Subcutaneous abdominal adipose tissue (tissue), 5 donors: Measurements from ENCODE around the gene TTC8.

ENCODE experiments used
- H3K27ac ChIP-seq: one replicate; pipeline ENCODE4 v1.7.0; 2013; ENCODE audit warnings: low read depth, mild to moderate bottlenecking, inconsistent platforms, low read length, moderate library complexity
- H3K27me3 ChIP-seq, 5 donors: one replicate each; pipeline ENCODE4 v1.7.0; 2013; ENCODE audit warnings: low read length in 5 of 5, inconsistent platforms in 1 of 5; ENCODE audit not compliant: control insufficient read depth in 5 of 5, insufficient read depth in 4 of 5
- H3K36me3 ChIP-seq, 5 donors: one replicate each; pipeline ENCODE4 v1.7.0; 2013; ENCODE audit warnings: low read length in 5 of 5; ENCODE audit not compliant: control insufficient read depth in 5 of 5, insufficient read depth in 5 of 5
- H3K4me1 ChIP-seq, 5 donors: one replicate each; pipeline ENCODE4 v1.7.0; 2013; ENCODE audit warnings: low read length in 5 of 5, mild to moderate bottlenecking in 3 of 5, moderate library complexity in 1 of 5; ENCODE audit not compliant: control insufficient read depth in 5 of 5, insufficient read depth in 5 of 5
- H3K4me3 ChIP-seq, 5 donors: one replicate each; pipeline ENCODE4 v1.7.0; 2013; ENCODE audit warnings: low read length in 5 of 5, low read depth in 1 of 5
- H3K9ac ChIP-seq, 5 donors: one replicate each; pipeline ENCODE4 v1.7.0; 2013; ENCODE audit warnings: low read length in 5 of 5, mild to moderate bottlenecking in 4 of 5, moderate library complexity in 3 of 5
- H3K9me3 ChIP-seq, 5 donors: one replicate each; pipeline ENCODE4 v1.7.0; 2013; ENCODE audit warnings: low read length in 5 of 5; ENCODE audit not compliant: control insufficient read depth in 5 of 5
- donor health status: healthy.
- donor health status: healthy.
- donor health status: healthy.
- donor health status: healthy.
- donor health status: healthy.

The TTC8 gene

DNA sequence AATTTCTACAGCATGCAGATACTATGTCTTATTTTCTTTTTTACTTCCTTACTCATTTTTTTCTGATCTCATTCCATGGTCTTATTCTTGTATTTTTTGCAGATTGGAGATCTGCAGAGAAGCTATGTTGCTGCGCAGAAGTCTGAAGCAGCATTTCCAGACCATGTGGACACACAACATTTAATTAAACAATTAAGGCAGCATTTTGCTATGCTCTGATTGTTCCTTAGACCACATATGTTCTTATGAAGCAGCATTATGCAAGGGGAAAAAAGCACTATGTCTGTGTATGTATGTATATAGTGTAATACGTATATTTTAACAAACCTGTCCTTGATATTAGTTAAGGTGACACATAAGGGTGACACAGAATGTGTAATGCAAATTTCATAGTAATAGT, 52.7 kb downstream of the TTC8 start:
- Histone ChIP-seq H3K27ac (no peak overlapping the region), H3K36me3 (peaks cover 12 to 27% (median 19%) of the 10 kb centered on the region in 5 donors), H3K27me3 (no peaks in the 10 kb centered on the region), H3K9ac (no peak overlapping the region), H3K9me3 (peaks cover 0 to 3% (median 3%) of the 10 kb centered on the region in 5 donors), H3K4me3 (no peak overlapping the region), H3K4me1 (no peaks in the 10 kb centered on the region)

DNA sequence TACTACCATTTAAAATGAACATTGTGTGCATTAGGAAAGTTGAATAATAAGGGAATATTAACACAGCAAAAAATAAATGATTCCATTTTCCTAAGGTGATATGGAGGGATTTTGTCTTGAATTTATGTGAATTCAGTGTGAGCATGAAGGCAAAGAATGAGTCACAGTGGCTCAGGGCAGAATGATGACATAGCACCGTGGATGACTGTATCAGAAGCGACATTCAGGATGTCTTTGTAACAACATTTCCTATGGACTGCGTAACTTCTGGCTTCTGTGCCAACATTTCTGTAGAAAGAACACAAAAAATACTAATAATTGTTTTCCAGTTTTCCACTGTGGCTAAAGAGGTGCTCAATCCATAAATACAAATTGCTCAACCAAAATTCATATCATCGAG, 54.6 kb downstream of the TTC8 start:
- Histone ChIP-seq H3K4me3 (no peak overlapping the region), H3K9me3 (peaks cover 0 to 5% (median 3%) of the 10 kb centered on the region in 5 donors), H3K9ac (no peak overlapping the region), H3K27me3 (no peaks in the 10 kb centered on the region), H3K27ac (no peak overlapping the region), H3K36me3 (peaks cover 0 to 27% (median 12%) of the 10 kb centered on the region in 5 donors), H3K4me1 (no peaks in the 10 kb centered on the region)

DNA sequence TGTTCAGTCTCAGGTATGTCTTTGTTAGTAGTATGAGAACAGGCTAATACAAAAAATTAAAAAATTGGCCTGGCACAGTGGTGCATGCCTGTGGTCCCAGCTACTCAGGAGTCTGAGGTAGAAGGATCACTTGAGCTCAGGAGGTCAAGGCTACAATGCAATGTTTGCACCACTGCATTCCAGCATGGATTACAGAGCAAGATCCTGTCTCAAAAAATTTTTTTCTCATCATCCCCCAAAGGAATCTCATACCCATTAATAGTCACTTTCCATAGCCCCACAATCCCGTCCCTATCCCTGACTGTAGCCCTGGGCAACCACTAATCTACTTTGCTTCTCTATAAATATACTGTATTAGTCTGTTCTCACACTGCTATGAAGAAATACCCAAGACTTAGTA, 57.8 kb downstream of the TTC8 start:
- no peaks in the 10 kb centered on the region for H3K27me3 ChIP-seq
- H3K27ac ChIP-seq = no peak overlapping the region
- H3K4me1 ChIP-seq = no peaks in the 10 kb centered on the region
- peaks cover 0 to 5% (median 3%) of the 10 kb centered on the region in 5 donors for H3K9me3 ChIP-seq
- H3K9ac ChIP-seq = no peak overlapping the region
- H3K36me3 ChIP-seq = peaks cover 0 to 17% (median 10%) of the 10 kb centered on the region in 5 donors
- no peak overlapping the region for H3K4me3 ChIP-seq

DNA sequence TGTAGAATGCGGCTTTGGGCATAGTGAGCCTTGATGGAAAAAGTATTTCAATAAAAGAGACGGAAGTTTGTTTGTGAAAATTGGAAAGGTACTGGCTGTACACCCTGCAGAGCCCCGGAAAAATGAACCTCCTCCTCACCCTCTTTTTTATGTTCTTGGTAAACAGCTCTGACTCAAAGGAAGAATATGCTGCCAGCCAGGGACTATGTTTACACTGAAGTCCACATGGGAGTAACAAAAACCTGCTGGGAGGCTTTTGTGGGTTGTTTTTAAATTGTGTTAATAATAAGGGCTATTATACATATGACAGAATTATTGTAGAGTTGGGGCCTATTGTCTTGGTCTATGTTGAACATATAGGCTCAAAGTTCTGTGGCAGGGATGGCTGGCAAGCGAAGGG, 70.7 kb downstream of the TTC8 start:
- H3K9me3 ChIP-seq = peaks cover 0 to 3% (median 0%) of the 10 kb centered on the region in 5 donors
- peaks cover 0 to 2% (median 0%) of the 10 kb centered on the region in 5 donors for H3K27me3 ChIP-seq
- no peaks in the 10 kb centered on the region for H3K4me1 ChIP-seq
- no peaks in the 10 kb centered on the region for H3K36me3 ChIP-seq
- H3K27ac ChIP-seq = no peak overlapping the region
- H3K4me3 ChIP-seq = no peak overlapping the region
- no peak overlapping the region for H3K9ac ChIP-seq

DNA sequence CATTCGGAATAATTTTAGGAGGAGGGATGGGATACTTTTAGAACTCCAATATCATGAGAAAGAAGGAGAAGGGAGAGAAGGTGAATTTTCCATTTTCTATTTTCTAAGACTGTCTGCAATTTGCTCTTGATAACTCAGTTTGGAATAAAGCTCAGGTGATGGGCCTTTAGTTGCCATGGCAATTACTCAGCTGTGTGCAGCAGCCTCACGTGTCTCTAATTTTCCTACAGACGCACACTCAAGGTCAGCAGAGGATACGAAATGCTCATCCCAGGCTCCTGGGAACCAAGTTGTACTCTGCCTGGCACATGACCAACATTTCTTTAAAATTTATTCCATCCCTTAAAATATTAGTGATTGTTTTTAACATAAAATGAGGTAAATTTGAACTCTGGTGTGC, 76.7 kb downstream of the TTC8 start:
- no peak overlapping the region for H3K27ac ChIP-seq
- H3K9me3 ChIP-seq = peaks cover 0 to 5% (median 0%) of the 10 kb centered on the region in 5 donors
- no peak overlapping the region for H3K4me3 ChIP-seq
- H3K9ac ChIP-seq = no peak overlapping the region
- no peaks in the 10 kb centered on the region for H3K4me1 ChIP-seq
- H3K36me3 ChIP-seq = no peaks in the 10 kb centered on the region
- H3K27me3 ChIP-seq = peaks cover 0 to 6% (median 3%) of the 10 kb centered on the region in 5 donors

DNA sequence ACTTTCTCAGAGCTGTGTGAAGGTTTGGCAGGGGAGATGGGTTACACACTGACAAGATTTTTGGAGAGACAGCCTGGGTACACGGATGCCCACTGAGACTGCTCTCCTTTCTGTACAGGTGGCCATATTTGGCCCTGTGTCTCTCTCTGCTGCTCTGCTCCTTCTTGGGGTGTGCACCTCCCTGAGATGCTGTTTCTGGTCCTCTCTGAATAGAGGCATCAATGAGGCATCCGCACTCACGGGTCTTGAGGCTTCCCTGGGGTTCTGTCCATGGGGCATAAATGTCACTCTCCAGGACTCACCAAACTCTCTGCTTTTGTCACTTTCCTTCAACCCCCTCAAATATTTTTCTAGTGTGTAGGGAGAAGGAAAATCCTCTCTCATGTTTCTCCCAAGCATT, 77.5 kb downstream of the TTC8 start:
- Histone ChIP-seq H3K4me1 (no peaks in the 10 kb centered on the region), H3K36me3 (no peaks in the 10 kb centered on the region), H3K27ac (no peak overlapping the region), H3K9me3 (peaks cover 0 to 8% (median 0%) of the 10 kb centered on the region in 5 donors), H3K27me3 (peaks cover 0 to 6% (median 3%) of the 10 kb centered on the region in 5 donors), H3K9ac (no peak overlapping the region), H3K4me3 (no peak overlapping the region)

DNA sequence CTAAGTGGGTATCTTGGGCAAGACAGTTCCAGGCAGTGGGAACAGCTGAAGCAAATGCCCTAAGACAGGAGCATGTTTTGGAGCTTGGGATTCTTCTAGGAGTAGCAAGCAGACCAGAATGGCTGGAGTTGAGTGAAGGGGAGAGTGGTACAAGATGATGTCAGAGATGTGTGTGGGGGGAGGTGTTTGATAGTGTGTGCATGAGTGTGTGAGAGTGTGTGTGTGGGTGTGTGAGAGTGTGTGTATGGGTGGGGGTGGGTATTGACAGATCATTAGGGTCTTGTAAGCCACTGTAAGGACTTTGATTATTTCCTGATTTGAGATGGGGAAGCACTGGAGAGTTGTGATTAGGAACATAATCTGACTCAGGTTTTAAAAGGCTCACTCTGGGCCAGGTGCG, 78.4 kb downstream of the TTC8 start:
- no peaks in the 10 kb centered on the region for H3K4me1 ChIP-seq
- no peak overlapping the region for H3K4me3 ChIP-seq
- no peak overlapping the region for H3K27ac ChIP-seq

DNA sequence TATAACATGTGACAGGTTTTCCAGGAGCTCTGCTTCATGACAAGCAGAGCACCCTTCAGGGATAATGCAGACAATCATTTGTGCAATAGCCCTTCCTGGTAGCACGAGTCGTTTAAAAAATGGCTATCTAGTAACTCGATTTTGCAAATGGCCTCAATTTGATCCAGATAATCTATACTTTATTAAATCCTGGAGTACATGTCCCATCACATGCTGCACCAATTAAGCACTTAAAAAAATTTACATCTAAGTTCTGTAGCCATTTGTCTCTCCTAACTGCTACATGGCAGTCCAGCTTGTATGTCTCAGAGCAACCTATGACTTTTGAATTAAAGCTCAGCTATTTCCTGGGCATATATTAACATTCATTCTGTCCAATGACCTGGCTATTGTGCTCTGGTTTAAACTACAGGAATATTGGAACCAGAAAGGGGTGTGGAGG, 79.8 kb downstream of the TTC8 start:
- peaks cover 0 to 6% (median 3%) of the 10 kb centered on the region in 5 donors for H3K27me3 ChIP-seq
- no peak overlapping the region for H3K27ac ChIP-seq
- peaks cover 0 to 12% (median 2%) of the 10 kb centered on the region in 5 donors for H3K9me3 ChIP-seq
- H3K4me3 ChIP-seq = no peak overlapping the region
- H3K36me3 ChIP-seq = no peaks in the 10 kb centered on the region
- no peaks in the 10 kb centered on the region for H3K4me1 ChIP-seq
- H3K9ac ChIP-seq = no peak overlapping the region

More for the DNA sequence above, 78.4 kb downstream of the TTC8 start:
- Histone ChIP-seq H3K36me3 (no peaks in the 10 kb centered on the region), H3K9ac (no peak overlapping the region), H3K9me3 (peaks cover 0 to 8% (median under 1%) of the 10 kb centered on the region in 5 donors), H3K27me3 (peaks cover 0 to 6% (median 3%) of the 10 kb centered on the region in 5 donors)

DNA sequence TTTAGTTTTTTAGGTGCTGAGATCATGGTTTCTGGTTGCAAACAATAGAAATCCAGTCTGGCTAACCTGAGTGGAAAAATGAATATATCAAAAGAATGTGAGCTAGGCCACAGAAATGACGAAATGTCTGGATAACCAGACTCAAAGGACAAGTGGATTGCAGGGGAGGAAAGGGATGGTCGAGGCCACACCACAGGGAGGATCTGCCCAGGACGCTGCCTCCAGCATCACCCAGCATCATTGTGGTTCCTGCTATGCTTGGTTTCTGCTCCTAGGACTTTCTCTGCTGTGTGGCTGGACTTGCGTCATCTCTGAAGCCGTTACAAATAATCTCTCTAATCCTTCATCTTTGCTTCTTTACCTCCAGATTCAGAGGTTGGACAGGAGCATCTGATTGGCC, 80.4 kb downstream of the TTC8 start:
- H3K27ac ChIP-seq = no peak overlapping the region
- no peaks in the 10 kb centered on the region for H3K4me1 ChIP-seq
- H3K4me3 ChIP-seq = no peak overlapping the region
- no peak overlapping the region for H3K9ac ChIP-seq
- H3K9me3 ChIP-seq = peaks cover 0 to 12% (median 2%) of the 10 kb centered on the region in 5 donors
- peaks cover 0 to 6% (median 3%) of the 10 kb centered on the region in 5 donors for H3K27me3 ChIP-seq
- no peaks in the 10 kb centered on the region for H3K36me3 ChIP-seq

DNA sequence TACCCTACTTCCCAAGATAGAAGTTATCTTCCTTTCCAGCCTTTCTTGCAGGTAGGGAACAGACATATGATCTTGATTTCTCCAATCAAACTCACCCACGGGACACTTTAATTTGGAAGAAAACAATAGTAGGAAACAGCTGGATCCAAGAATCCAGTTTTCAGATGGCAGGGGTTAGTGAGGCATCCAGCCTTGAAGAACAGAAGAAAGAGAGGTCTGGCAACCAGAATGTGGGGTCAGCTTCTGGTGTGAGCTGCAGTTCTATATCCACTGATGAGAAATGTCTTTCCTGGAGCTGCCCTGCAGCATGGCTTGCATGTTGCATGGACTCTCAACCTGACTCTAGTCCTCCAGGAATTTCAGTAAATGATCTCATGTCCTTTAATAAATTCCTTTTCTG, 83.8 kb downstream of the TTC8 start:
- Histone ChIP-seq H3K27ac (no peak overlapping the region), H3K4me1 (no peaks in the 10 kb centered on the region), H3K36me3 (no peaks in the 10 kb centered on the region), H3K4me3 (no peak overlapping the region), H3K9ac (no peak overlapping the region), H3K27me3 (peaks cover 0 to 5% (median 0%) of the 10 kb centered on the region in 5 donors), H3K9me3 (peaks cover 0 to 17% (median 2%) of the 10 kb centered on the region in 5 donors)
